Thyroid gland (tissue), 4 donors: ENCODE measurements around the gene SYNPO2. TPM values are rescaled to one million over a fixed set of nuclear protein-coding genes. Genes with fewer than 3 reads are reported as not detected.
"Not testable (repeated sequence)": the region's sequence is repeated elsewhere in the genome, so short reads cannot be mapped to it uniquely, and the experiment has no call there.

Experiments
- DNase-seq, 2 donors: peaks; one replicate each; pipeline ENCODE4 v3.0.0-alpha.2; 2019
- H3K27ac ChIP-seq, 3 donors: fragments of 200-600 bp; sonication (generic); 1 replicate in 2 of 3; 2 replicates in 1 of 3; pipeline ENCODE4 v1.5.1; 2016 to 2019; ENCODE audit warnings: mild to moderate bottlenecking in 1 of 3, moderate library complexity in 1 of 3
- H3K27me3 ChIP-seq: fragments of 200-600 bp; sonication (generic); one replicate; pipeline ENCODE4 v1.5.1; 2019
- H3K36me3 ChIP-seq, 2 donors: fragments of 200-600 bp; sonication (generic); one replicate each; pipeline ENCODE4 v1.5.1; 2016 to 2019
- H3K4me1 ChIP-seq, 2 donors: fragments of 200-600 bp; sonication (generic); one replicate each; pipeline ENCODE4 v1.5.1; 2017 to 2019
- H3K4me3 ChIP-seq, 3 donors: fragments of 200-600 bp; sonication (generic); replicated peaks in 1 of 3; 1 replicate in 2 of 3; 2 replicates in 1 of 3; pipeline ENCODE4 v1.5.1; 2016; ENCODE audit warnings: mild to moderate bottlenecking in 1 of 3
- H3K9me3 ChIP-seq: fragments of 200-600 bp; sonication (generic); one replicate; pipeline ENCODE4 v1.5.1; 2017
- CTCF ChIP-seq, 6 experiments: fragments of 200-600 bp in 3 of 6; fragments of 450-650 bp in 3 of 6; sonication (generic) in 3 of 6; IDR thresholded peaks; one replicate each; pipeline ENCODE4 v1.5.1; 2016 to 2019; ENCODE audit warnings: antibody characterized with exemption in 6 of 6, mild to moderate bottlenecking in 2 of 6, inconsistent platforms in 1 of 6, moderate library complexity in 1 of 6
- POLR2A ChIP-seq, 2 donors: fragments of 450-650 bp; IDR thresholded peaks; one replicate each; pipeline ENCODE4 v1.6.1; 2017; ENCODE audit warnings: antibody characterized with exemption in 2 of 2, mild to moderate bottlenecking in 2 of 2, moderate library complexity in 1 of 2
- WGBS, 2 donors: methylation state at CpG; one replicate each; pipeline ENCODE4 v1.1.5; 2017; 5-methylcytosine and 5-hydroxymethylcytosine counted together
- intact Hi-C: fragments of 100-400 bp; cut with DNase I; formaldehyde crosslinking; loops from one replicate; pipeline ENCODE4 v1.15.1; 2023
- total RNA-seq, 4 donors: library from RNA; depleted of rRNA; stranded (reverse); fragments of >200 nt; gene quantifications; one replicate each; pipeline ENCODE4 v1.2.3, GENCODE V29; 2016

The SYNPO2 gene
- total RNA-seq, 4 donors from 2014 or later = 11.4 to 37.8 (median 23.8) TPM

- no peak overlapping the region for H3K27ac ChIP-seq
- WGBS, 2 donors = 63 to 71% methylated on average over 6 of the region's 6 CpGs
- TF ChIP-seq CTCF (IDR thresholded peaks at IDR 0.05) = no peak
- no peak for TF ChIP-seq POLR2A (IDR thresholded peaks at IDR 0.05)
- H3K36me3 ChIP-seq = no peaks in the 10 kb centered on the region
- intact Hi-C loops = no loop called here
- no peak for DNase-seq
- no peaks in the 10 kb centered on the region for H3K27me3 ChIP-seq
- H3K9me3 ChIP-seq = no peaks in the 10 kb centered on the region
- no peak overlapping the region for H3K4me3 ChIP-seq
- peaks cover 0 to 8% of the 10 kb centered on the region in 2 donors for H3K4me1 ChIP-seq
Measured at GRCh38 chr4:118973295-118973694, 84.6 kb downstream of the SYNPO2 start.

- intact Hi-C loops = no loop called here
- H3K27me3 ChIP-seq = no peaks in the 10 kb centered on the region
- no peaks in the 10 kb centered on the region for H3K36me3 ChIP-seq
- no peak overlapping the region for H3K27ac ChIP-seq
- no peak for DNase-seq
- WGBS, 2 donors = 70 to 80% methylated on average over 2 of the region's 2 CpGs
- no peaks in the 10 kb centered on the region for H3K9me3 ChIP-seq
- H3K4me3 ChIP-seq = no peak overlapping the region
- TF ChIP-seq POLR2A (IDR thresholded peaks at IDR 0.05) = no peak
- TF ChIP-seq CTCF (IDR thresholded peaks at IDR 0.05) = no peak
- H3K4me1 ChIP-seq = no peaks in the 10 kb centered on the region
Measured at GRCh38 chr4:118974758-118975157, 86.1 kb downstream of the SYNPO2 start.

GRCh38 chr4:118975449-118976192 is 87.0 kb downstream of the SYNPO2 start:
- no peak overlapping the region for H3K27ac ChIP-seq
- no peaks in the 10 kb centered on the region for H3K9me3 ChIP-seq

GRCh38 chr4:118976193-118976560 is 87.5 kb downstream of the SYNPO2 start:
- H3K36me3 ChIP-seq, DNase-seq, H3K27ac ChIP-seq, H3K9me3 ChIP-seq, intact Hi-C loops, H3K27me3 ChIP-seq, H3K4me3 ChIP-seq, H3K4me1 ChIP-seq: not testable (repeated sequence)
- 92 to 95% methylated on average over 12 of the region's 12 CpGs for WGBS, 2 donors

More at GRCh38 chr4:118975449-118976192, 87.0 kb downstream of the SYNPO2 start:
- DNase-seq = no peak
- H3K4me1 ChIP-seq = no peaks in the 10 kb centered on the region
- H3K27me3 ChIP-seq = no peaks in the 10 kb centered on the region
- WGBS, 2 donors = 93 to 96% methylated on average over 7 of the region's 7 CpGs
- no peaks in the 10 kb centered on the region for H3K36me3 ChIP-seq
- intact Hi-C loops = no loop called here
- H3K4me3 ChIP-seq = no peak overlapping the region
- no peak for TF ChIP-seq POLR2A (IDR thresholded peaks at IDR 0.05)
- no peak for TF ChIP-seq CTCF (IDR thresholded peaks at IDR 0.05)

- H3K4me3 ChIP-seq, H3K4me1 ChIP-seq, intact Hi-C loops, DNase-seq, H3K27me3 ChIP-seq, H3K36me3 ChIP-seq, H3K27ac ChIP-seq, H3K9me3 ChIP-seq: not testable (repeated sequence)
- WGBS, 2 donors = 63 to 100% methylated on average over 3 to 9 of the region's 24 CpGs
Measured at GRCh38 chr4:118977100-118977499, 88.4 kb downstream of the SYNPO2 start.

GRCh38 chr4:118979712-118980111 is 91.1 kb downstream of the SYNPO2 start:
- H3K4me1 ChIP-seq = peaks cover 15 to 20% of the 10 kb centered on the region in 2 donors
- no peak overlapping the region for H3K4me3 ChIP-seq
- H3K27me3 ChIP-seq = no peaks in the 10 kb centered on the region
- 76 to 81% methylated on average over 3 of the region's 3 CpGs for WGBS, 2 donors
- no peaks in the 10 kb centered on the region for H3K9me3 ChIP-seq
- no peaks in the 10 kb centered on the region for H3K36me3 ChIP-seq
- no peak overlapping the region for H3K27ac ChIP-seq
- intact Hi-C loops = loop anchor here (10.0 kb wide), 1 partner anchor 315 kb away; no protein-coding TSS in a partner anchor
- no peak for TF ChIP-seq CTCF (IDR thresholded peaks at IDR 0.05)
- TF ChIP-seq POLR2A (IDR thresholded peaks at IDR 0.05) = no peak
- DNase-seq = no peak
